Effector memory CD8-positive, alpha-beta T cell (primary cell): ENCODE data around the gene HTRA3.
A peak's percentile ranks its signal among the peaks of the same experiment; 100 is the strongest.

Source experiments
- ATAC-seq: fragments of 150-1000 bp; cut with Tn5 transposase; replicated peaks from 2 replicates; pipeline ENCODE4 v1.10.0; 2021; ENCODE audit warnings: mild to moderate bottlenecking, moderate library complexity
- DNase-seq, 3 experiments: peaks; one replicate each; pipeline ENCODE4 v3.0.0; 2021
- H3K27ac Mint-ChIP-seq, 2 donors: one replicate each; pipeline ENCODE4 v1.8.0; 2022; ENCODE audit warnings: mild to moderate bottlenecking in 2 of 2, mixed read lengths in 2 of 2, moderate library complexity in 2 of 2
- H3K27me3 Mint-ChIP-seq, 2 donors: one replicate each; pipeline ENCODE4 v1.8.0; 2022; ENCODE audit warnings: mixed read lengths in 2 of 2
- H3K36me3 Mint-ChIP-seq: one replicate; pipeline ENCODE4 v1.8.0; 2022; ENCODE audit warnings: mild to moderate bottlenecking, moderate library complexity, mixed read lengths; ENCODE audit not compliant: insufficient read depth
- H3K4me1 Mint-ChIP-seq, 2 donors: one replicate each; pipeline ENCODE4 v1.8.0; 2022; ENCODE audit warnings: low read depth in 2 of 2, mixed read lengths in 2 of 2
- H3K4me3 Mint-ChIP-seq, 2 donors: one replicate each; pipeline ENCODE4 v1.8.0; 2022; ENCODE audit warnings: mild to moderate bottlenecking in 2 of 2, mixed read lengths in 2 of 2, moderate library complexity in 2 of 2
- H3K9me3 Mint-ChIP-seq, 2 donors: one replicate each; pipeline ENCODE4 v1.8.0; 2022; ENCODE audit warnings: mixed read lengths in 2 of 2

The HTRA3 gene

GRCh38 chr4:8245884-8246833, 23.4 kb upstream of the HTRA3 start:
- ATAC-seq (no peak), DNase-seq (no peak)
- H3K9me3 Mint-ChIP-seq, result no peaks in the 10 kb centered on the region
- H3K36me3 Mint-ChIP-seq, result no peaks in the 10 kb centered on the region
- H3K27me3 Mint-ChIP-seq, result peaks cover 6 to 16% of the 10 kb centered on the region in 2 donors
- H3K4me1 Mint-ChIP-seq, result peaks cover 7 to 8% of the 10 kb centered on the region in 2 donors
- no peak overlapping the region for H3K27ac Mint-ChIP-seq
- H3K4me3 Mint-ChIP-seq, result no peak overlapping the region

GRCh38 chr4:8247047-8247930, 22.3 kb upstream of the HTRA3 start:
- DNase-seq, result no peak
- Mint-ChIP-seq H3K27me3 (peaks cover 6 to 16% of the 10 kb centered on the region in 2 donors), H3K27ac (peak overlapping the region in 1 of 2 donors; percentile 38), H3K9me3 (no peaks in the 10 kb centered on the region), H3K4me3 (no peak overlapping the region), H3K36me3 (no peaks in the 10 kb centered on the region), H3K4me1 (peaks cover 0 to 2% of the 10 kb centered on the region in 2 donors)
- ATAC-seq, result no peak

- Mint-ChIP-seq H3K4me1 (peaks cover 0 to 4% of the 10 kb centered on the region in 2 donors), H3K36me3 (no peaks in the 10 kb centered on the region), H3K27ac (peak overlapping the region in 1 of 2 donors; percentile 38), H3K4me3 (no peak overlapping the region), H3K9me3 (no peaks in the 10 kb centered on the region), H3K27me3 (peaks cover 6 to 16% of the 10 kb centered on the region in 2 donors)
- DNase-seq (no peak), ATAC-seq (no peak)
Measured at GRCh38 chr4:8248091-8248490, 21.5 kb upstream of the HTRA3 start.

GRCh38 chr4:8250227-8250626, 19.3 kb upstream of the HTRA3 start:
- Mint-ChIP-seq H3K27me3 (peaks cover 6 to 9% of the 10 kb centered on the region in 2 donors), H3K36me3 (no peaks in the 10 kb centered on the region), H3K9me3 (no peaks in the 10 kb centered on the region), H3K4me1 (peaks cover 0 to 4% of the 10 kb centered on the region in 2 donors), H3K27ac (peak overlapping the region in 1 of 2 donors; percentile 20), H3K4me3 (no peak overlapping the region)
- no peak for ATAC-seq
- DNase-seq, result no peak

GRCh38 chr4:8250637-8251036, 18.9 kb upstream of the HTRA3 start:
- no peaks in the 10 kb centered on the region for H3K9me3 Mint-ChIP-seq
- H3K36me3 Mint-ChIP-seq, result no peaks in the 10 kb centered on the region
- no peak for ATAC-seq
- no peak for DNase-seq
- no peak overlapping the region for H3K4me3 Mint-ChIP-seq
- H3K27me3 Mint-ChIP-seq, result peaks cover 6 to 9% of the 10 kb centered on the region in 2 donors
- peaks cover 0 to 4% of the 10 kb centered on the region in 2 donors for H3K4me1 Mint-ChIP-seq
- peak overlapping the region in 1 of 2 donors; percentile 20 for H3K27ac Mint-ChIP-seq

- peaks cover 6 to 8% of the 10 kb centered on the region in 2 donors for H3K27me3 Mint-ChIP-seq
- no peaks in the 10 kb centered on the region for H3K9me3 Mint-ChIP-seq
- ATAC-seq (no peak), DNase-seq (no peak)
- peak overlapping the region in 1 of 2 donors; percentile 20 for H3K27ac Mint-ChIP-seq
- H3K36me3 Mint-ChIP-seq, result no peaks in the 10 kb centered on the region
- H3K4me3 Mint-ChIP-seq, result no peak overlapping the region
- H3K4me1 Mint-ChIP-seq, result peaks cover 0 to 2% of the 10 kb centered on the region in 2 donors
Measured at GRCh38 chr4:8251110-8251883, 18.3 kb upstream of the HTRA3 start.

- no peak overlapping the region for H3K27ac Mint-ChIP-seq
- no peaks in the 10 kb centered on the region for H3K9me3 Mint-ChIP-seq
- DNase-seq (no peak), ATAC-seq (no peak)
- H3K27me3 Mint-ChIP-seq, result peaks cover 6 to 8% of the 10 kb centered on the region in 2 donors
- H3K4me3 Mint-ChIP-seq, result no peak overlapping the region
- peaks cover 0 to 2% of the 10 kb centered on the region in 2 donors for H3K4me1 Mint-ChIP-seq
- H3K36me3 Mint-ChIP-seq, result no peaks in the 10 kb centered on the region
Measured at GRCh38 chr4:8252301-8253173, 17.0 kb upstream of the HTRA3 start.

GRCh38 chr4:8254076-8254475, 15.5 kb upstream of the HTRA3 start:
- ATAC-seq (no peak), DNase-seq (no peak)
- no peak overlapping the region for H3K4me3 Mint-ChIP-seq
- no peak overlapping the region for H3K27ac Mint-ChIP-seq
- H3K9me3 Mint-ChIP-seq, result no peaks in the 10 kb centered on the region
- H3K36me3 Mint-ChIP-seq, result no peaks in the 10 kb centered on the region
- H3K27me3 Mint-ChIP-seq, result peaks cover 0 to 19% of the 10 kb centered on the region in 2 donors
- peaks cover 0 to 2% of the 10 kb centered on the region in 2 donors for H3K4me1 Mint-ChIP-seq

- DNase-seq, result no peak
- Mint-ChIP-seq H3K4me1 (peaks cover 0 to 2% of the 10 kb centered on the region in 2 donors), H3K27me3 (peaks cover 7 to 28% of the 10 kb centered on the region in 2 donors), H3K27ac (no peak overlapping the region), H3K4me3 (no peak overlapping the region), H3K36me3 (no peaks in the 10 kb centered on the region), H3K9me3 (no peaks in the 10 kb centered on the region)
- no peak for ATAC-seq
Measured at GRCh38 chr4:8255698-8256441, 13.7 kb upstream of the HTRA3 start.

GRCh38 chr4:8257854-8258253, 11.7 kb upstream of the HTRA3 start:
- Mint-ChIP-seq H3K36me3 (no peaks in the 10 kb centered on the region), H3K9me3 (no peaks in the 10 kb centered on the region), H3K27ac (no peak overlapping the region), H3K4me1 (peaks cover 0 to 1% of the 10 kb centered on the region in 2 donors), H3K4me3 (no peak overlapping the region), H3K27me3 (peaks cover 7 to 38% of the 10 kb centered on the region in 2 donors)
- DNase-seq (no peak), ATAC-seq (no peak)

- no peaks in the 10 kb centered on the region for H3K9me3 Mint-ChIP-seq
- H3K36me3 Mint-ChIP-seq, result no peaks in the 10 kb centered on the region
- H3K4me1 Mint-ChIP-seq, result peaks cover 0 to 2% of the 10 kb centered on the region in 2 donors
- H3K4me3 Mint-ChIP-seq, result no peak overlapping the region
- no peak overlapping the region for H3K27ac Mint-ChIP-seq
- no peak for DNase-seq
- H3K27me3 Mint-ChIP-seq, result peaks cover 10 to 38% of the 10 kb centered on the region in 2 donors
- no peak for ATAC-seq
Measured at GRCh38 chr4:8258552-8259212, 10.9 kb upstream of the HTRA3 start.
